Psoas muscle (tissue), 8 donors: ENCODE results near the gene HES5. TPM values are rescaled to one million over a fixed set of nuclear protein-coding genes. Genes with fewer than 3 reads are reported as not detected.

Experiments
- ATAC-seq, 4 donors: fragments of 200-7000 bp; cut with Tn5 transposase; one replicate each; pipeline ENCODE4 v1.9.1; 2020; ENCODE audit warnings: moderate library complexity in 3 of 4, mild to moderate bottlenecking in 2 of 4
- DNase-seq, 2 donors: peaks; one replicate each; pipeline ENCODE4 v3.0.0-alpha.2; 2020
- H3K27ac ChIP-seq: fragments of 200-600 bp; one replicate; pipeline ENCODE4 v1.8.0; 2022
- H3K27me3 ChIP-seq, 3 donors: fragments of 200-600 bp in 1 of 3; one replicate each; pipeline versions ENCODE4 v1.6.1 to v1.8.0; 2013 to 2022; ENCODE audit warnings: low read length in 2 of 3, mild to moderate bottlenecking in 2 of 3, moderate library complexity in 1 of 3; ENCODE audit not compliant: insufficient read depth in 3 of 3
- H3K36me3 ChIP-seq, 2 donors: fragments of 200-600 bp in 1 of 2; one replicate each; pipeline versions ENCODE4 v1.6.1 to v1.8.0; 2013 to 2022; ENCODE audit warnings: low read depth in 1 of 2, mild to moderate bottlenecking in 1 of 2, moderate library complexity in 1 of 2; ENCODE audit not compliant: insufficient read depth in 1 of 2
- H3K4me1 ChIP-seq: fragments of 200-600 bp; one replicate; pipeline ENCODE4 v1.8.0; 2022
- H3K4me3 ChIP-seq: fragments of 200-600 bp; one replicate; pipeline ENCODE4 v1.8.0; 2022; ENCODE audit warnings: mild to moderate bottlenecking
- H3K9me3 ChIP-seq: fragments of 200-600 bp; one replicate; pipeline ENCODE4 v1.8.0; 2022
- WGBS, 3 donors: extraction: QIAGEN DNeasy Blood & Tissue Kit; methylation state at CpG; one replicate each; pipeline versions ENCODE4 v1.1.6 to v1.1.7; 2013; 5-methylcytosine and 5-hydroxymethylcytosine counted together
- intact Hi-C, 2 donors: fragments of 100-400 bp; cut with DNase I; formaldehyde crosslinking; loops; one replicate each; pipeline versions ENCODE4 v1.11.0 to v1.14.2; 2022
- polyA plus RNA-seq, 3 donors: library from polyadenylated mRNA; stranded (reverse); fragments of 200-250 nt; gene quantifications; one replicate each; pipeline ENCODE4 v1.2.3, GENCODE V29; 2013
- total RNA-seq, 4 donors: library from RNA; stranded (reverse); fragmentation: NEBNext Ultra II Directional in 2 of 4; extraction: Animal tissue kit (Norgen Biotek cat#: 25700) in 2 of 4; gene quantifications; one replicate each; pipeline versions ENCODE4 v1.2.1 to v1.2.4, GENCODE V29; 2021 to 2023
- TF ChIP-seq, protein P1 (sequence below): fragments of 200-600 bp; IDR thresholded peaks from one replicate; pipeline ENCODE4 v1.8.0; 2022; ENCODE audit warnings: antibody characterized with exemption
- donor health status: healthy with polysubstance abuse.
- donor health status: DM: no; HTN: no; CAD: no; lungs with moderate emphysema.
- donor health status: Bipolar disorder and iron deficiency.
- donor health status: healthy.
- donor health status: DM: yes; HTN: yes; CAD: no.
- donor health status: DM: no; HTN: no; CAD: no.
- donor health status: DM: no; HTN: no; CAD: no.
- donor health status: DM: yes; HTN: yes; CAD: no.

The HES5 gene
- total and polyA plus RNA-seq, 7 donors, result 0.13 to 0.77 (median 0.28) TPM; not detected in 1

DNA sequence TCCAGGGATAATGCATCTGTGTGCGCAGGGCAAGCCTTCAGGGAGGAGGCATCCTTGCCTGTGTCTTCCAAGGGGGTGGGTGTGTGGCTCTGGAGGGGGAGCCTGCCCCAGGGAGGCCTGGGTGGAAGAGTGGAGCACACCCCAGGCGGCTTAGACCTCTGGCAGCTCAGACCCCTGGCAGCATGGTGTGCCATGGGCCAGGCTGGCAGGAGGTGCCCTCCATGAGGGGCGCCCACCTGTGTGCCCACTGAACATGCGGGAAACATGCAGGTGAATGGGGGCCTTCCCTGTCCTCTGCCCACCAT lies 2.6 kb downstream of the HES5 start:
- ATAC-seq (no peak), DNase-seq (no peak)
- H3K9me3 ChIP-seq, result no peaks in the 10 kb centered on the region
- peaks cover 77% of the 10 kb centered on the region for H3K4me1 ChIP-seq
- peak overlapping the region; percentile 52 for H3K4me3 ChIP-seq
- H3K36me3 ChIP-seq, result no peaks in the 10 kb centered on the region
- intact Hi-C loops, result loop anchor here (5.0 kb wide), 3 partner anchors 115 to 340 kb away; partner anchors contain the start of genes MORN1 (in 1 of the 2), PEX10 (in 1 of the 2) and RER1 (in 1 of the 2)
- TF ChIP-seq, protein P1, sequence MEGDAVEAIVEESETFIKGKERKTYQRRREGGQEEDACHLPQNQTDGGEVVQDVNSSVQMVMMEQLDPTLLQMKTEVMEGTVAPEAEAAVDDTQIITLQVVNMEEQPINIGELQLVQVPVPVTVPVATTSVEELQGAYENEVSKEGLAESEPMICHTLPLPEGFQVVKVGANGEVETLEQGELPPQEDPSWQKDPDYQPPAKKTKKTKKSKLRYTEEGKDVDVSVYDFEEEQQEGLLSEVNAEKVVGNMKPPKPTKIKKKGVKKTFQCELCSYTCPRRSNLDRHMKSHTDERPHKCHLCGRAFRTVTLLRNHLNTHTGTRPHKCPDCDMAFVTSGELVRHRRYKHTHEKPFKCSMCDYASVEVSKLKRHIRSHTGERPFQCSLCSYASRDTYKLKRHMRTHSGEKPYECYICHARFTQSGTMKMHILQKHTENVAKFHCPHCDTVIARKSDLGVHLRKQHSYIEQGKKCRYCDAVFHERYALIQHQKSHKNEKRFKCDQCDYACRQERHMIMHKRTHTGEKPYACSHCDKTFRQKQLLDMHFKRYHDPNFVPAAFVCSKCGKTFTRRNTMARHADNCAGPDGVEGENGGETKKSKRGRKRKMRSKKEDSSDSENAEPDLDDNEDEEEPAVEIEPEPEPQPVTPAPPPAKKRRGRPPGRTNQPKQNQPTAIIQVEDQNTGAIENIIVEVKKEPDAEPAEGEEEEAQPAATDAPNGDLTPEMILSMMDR, result no peak
- WGBS, 3 donors, result 39 to 54% (median 46%) methylated on average over 4 of the region's 4 CpGs
- H3K27ac ChIP-seq, result peak overlapping the region; percentile 76
- H3K27me3 ChIP-seq, result no peaks in the 10 kb centered on the region

DNA sequence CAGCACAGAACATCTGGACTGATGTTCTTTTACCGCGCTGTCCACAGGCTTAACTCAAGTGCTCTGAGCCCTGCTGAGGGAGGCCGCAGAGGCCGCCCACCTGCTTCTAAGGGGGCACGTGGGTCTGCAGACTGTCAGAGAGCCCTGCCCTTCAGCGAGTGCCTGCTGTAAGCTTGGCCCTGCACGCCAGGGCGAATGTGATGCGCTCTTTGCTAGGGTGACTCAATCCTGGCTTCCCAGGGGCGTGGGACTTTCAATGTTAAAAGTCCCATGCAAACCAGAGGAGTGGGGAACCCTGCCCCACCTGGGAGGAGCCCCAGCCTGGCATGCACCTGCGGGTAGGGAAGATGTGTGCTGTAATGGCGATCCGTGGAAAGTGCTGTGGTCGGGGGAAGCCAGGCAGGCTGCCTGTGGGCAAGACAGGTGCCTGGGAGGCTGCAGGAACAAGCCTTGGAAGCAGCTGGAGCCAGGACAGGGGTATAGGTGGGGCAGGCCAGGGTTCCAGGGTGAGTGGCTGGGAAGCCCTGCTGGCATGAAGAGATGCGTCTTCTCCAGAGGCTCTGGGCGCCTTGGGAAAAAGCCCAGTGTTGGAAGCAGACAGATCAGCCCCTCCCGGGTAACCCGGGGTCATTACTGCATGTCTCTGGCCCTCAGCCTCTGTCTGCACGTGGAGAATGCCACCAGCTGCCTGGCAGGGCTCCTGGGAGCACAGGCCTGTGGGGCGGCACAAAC lies 3.1 kb downstream of the HES5 start:
- Histone ChIP-seq H3K36me3 (no peaks in the 10 kb centered on the region), H3K4me3 (peak overlapping the region; percentile 77), H3K27ac (peak overlapping the region; percentile 76), H3K9me3 (no peaks in the 10 kb centered on the region), H3K27me3 (no peaks in the 10 kb centered on the region), H3K4me1 (peaks cover 72% of the 10 kb centered on the region)
- intact Hi-C loops, result loop anchor here (5.0 kb wide), 3 partner anchors 115 to 340 kb away; partner anchors contain the start of genes MORN1 (in 1 of the 2), PEX10 (in 1 of the 2) and RER1 (in 1 of the 2)
- peak; percentile 26 to 65 (median 60) for ATAC-seq
- peak; percentile 59 to 83 for DNase-seq
- 12 to 18% (median 15%) methylated on average over 20 of the region's 20 CpGs for WGBS, 3 donors
- TF ChIP-seq, protein P1, result no peak

DNA sequence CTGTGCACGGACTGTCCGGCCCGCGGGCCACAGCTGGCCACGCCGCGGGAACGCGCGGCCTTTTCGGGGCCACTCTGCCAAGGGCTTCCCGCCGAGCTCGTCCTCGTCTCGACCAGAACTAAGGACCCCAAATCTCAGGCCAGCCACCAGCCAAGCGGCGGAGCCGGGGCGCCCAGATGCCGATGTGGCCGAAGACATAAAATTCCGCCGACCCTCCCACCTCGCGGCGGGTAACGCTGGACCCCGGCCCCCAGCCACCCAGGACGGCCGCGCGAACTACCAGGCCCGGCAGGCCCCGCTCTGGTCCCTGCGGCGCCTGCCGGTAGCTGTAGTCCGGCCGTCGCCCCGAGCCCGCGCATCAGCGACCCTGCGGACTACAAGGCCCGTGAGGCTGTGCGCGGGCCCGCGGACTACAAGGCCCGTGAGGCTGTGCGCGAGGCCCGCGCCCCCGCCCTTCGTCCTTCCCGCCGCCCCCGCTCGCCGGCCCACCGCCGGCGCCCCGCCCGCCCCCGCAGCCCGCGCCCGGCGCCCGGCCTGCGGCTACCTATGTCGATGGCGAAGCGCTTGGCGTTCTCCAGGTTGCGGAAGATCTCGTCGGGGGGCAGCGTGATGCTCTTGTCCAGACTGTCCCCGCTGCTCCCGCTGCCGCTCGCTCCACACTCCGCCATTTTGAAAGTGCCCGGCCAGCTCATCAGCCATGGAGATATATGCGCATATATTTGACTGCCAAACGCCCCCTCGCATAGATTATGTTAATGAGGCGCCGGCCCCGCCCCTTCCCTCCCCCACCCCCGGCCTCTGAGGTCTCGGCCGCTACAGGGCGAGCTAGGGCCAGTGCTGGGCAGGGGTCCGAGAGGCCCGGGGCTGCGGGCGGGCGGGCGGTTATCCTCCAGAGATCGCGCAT lies 3.9 kb downstream of the HES5 start, which contains the start of gene PANK4:
TSS of gene PANK4 (minus strand) at position 677 of the 904 bp plus-strand sequence. CDS start at position 668, 9 bp downstream.
- TF ChIP-seq, protein P1, result no peak
- H3K4me1 ChIP-seq, result peaks cover 64% of the 10 kb centered on the region
- peak; percentile 95 to 96 for DNase-seq
- peak within 1 kb of the TSS; percentile 77 for H3K4me3 ChIP-seq
- H3K9me3 ChIP-seq, result no peaks in the 10 kb centered on the region
- intact Hi-C loops, result loop anchor here (5.0 kb wide), 3 partner anchors 114 to 339 kb away; partner anchors contain the start of genes MORN1 (in 1 of the 2), PEX10 (in 1 of the 2) and RER1 (in 1 of the 2)
- H3K36me3 ChIP-seq, result peaks cover 0 to 7% of the 10 kb centered on the region in 2 donors
- peak; percentile 77 to 85 (median 80) for ATAC-seq
- H3K27ac ChIP-seq, result peak within 1 kb of the TSS; percentile 76
- H3K27me3 ChIP-seq, result no peaks in the 10 kb centered on the region
- 0 to 1% (median 1%) methylated on average over 76 to 107 of the region's 107 CpGs for WGBS, 3 donors

DNA sequence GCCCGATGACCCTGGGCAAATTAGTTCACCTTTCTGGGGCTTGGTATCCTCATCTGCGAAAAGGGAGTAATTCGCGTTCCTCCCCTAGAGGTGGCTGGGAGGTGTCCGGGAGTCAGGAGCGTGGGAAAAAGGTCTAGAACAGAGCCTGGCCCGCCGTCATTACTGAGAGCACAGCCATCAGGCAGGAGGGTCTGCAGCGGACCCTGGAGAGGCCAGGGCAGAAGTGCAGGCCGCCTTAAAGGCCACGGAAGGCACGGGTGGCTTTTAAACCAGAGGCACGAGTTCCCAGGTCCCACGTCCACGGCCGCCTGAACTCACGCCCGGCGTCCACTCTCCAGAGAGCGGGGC lies 4.5 kb downstream of the HES5 start:
- TF ChIP-seq, protein P1, result no peak
- peak overlapping the region; percentile 76 for H3K27ac ChIP-seq
- intact Hi-C loops, result loop anchor here (5.0 kb wide), 3 partner anchors 113 to 338 kb away; partner anchors contain the start of genes MORN1 (in 1 of the 2), PEX10 (in 1 of the 2) and RER1 (in 1 of the 2)

More for the DNA sequence above, 4.5 kb downstream of the HES5 start:
- no peak for ATAC-seq
- DNase-seq, result no peak
- Histone ChIP-seq H3K9me3 (no peaks in the 10 kb centered on the region), H3K4me1 (peaks cover 58% of the 10 kb centered on the region), H3K27me3 (no peaks in the 10 kb centered on the region), H3K4me3 (peak overlapping the region; percentile 77), H3K36me3 (peaks cover 0 to 14% of the 10 kb centered on the region in 2 donors)
- WGBS, 3 donors, result 2 to 5% (median 2%) methylated on average over 12 to 20 of the region's 20 CpGs
